ENCODE measurements around the gene BMP6. TPM values are rescaled to one million over a fixed set of nuclear protein-coding genes. Genes with fewer than 3 reads are reported as not detected.

BMP6 gene
- total RNA-seq, 1 donor from 2014 or later = 3.2 TPM

GRCh38 chr6:7912024-7912423, 186.1 kb downstream of the BMP6 start:
- Histone ChIP-seq H3K9me3 (no peaks in the 10 kb centered on the region), H3K27me3 (no peaks in the 10 kb centered on the region), H3K36me3 (no peaks in the 10 kb centered on the region), H3K4me3 (no peak overlapping the region), H3K27ac (no peak overlapping the region), H3K4me1 (peaks cover 21% of the 10 kb centered on the region)
- peak in 1 of 2 donors; percentile 86 for DNase-seq (ENCODE audit: extremely low spot score in 2 of 2)
- intact Hi-C loops (cut with DNase I) = no loop called here
- TF ChIP-seq POLR2A (IDR thresholded peaks at IDR 0.05) (no peak), POLR2AphosphoS5 (IDR thresholded peaks at IDR 0.05; ENCODE audit: insufficient read depth in 1 of 2, low read depth in 1 of 2) (no peak), CTCF (IDR thresholded peaks at IDR 0.05) (no peak)

- no peak overlapping the region for H3K4me3 ChIP-seq
- H3K27ac ChIP-seq = no peak overlapping the region
Measured at GRCh38 chr6:7912736-7913517, 187.0 kb downstream of the BMP6 start.

DNA sequence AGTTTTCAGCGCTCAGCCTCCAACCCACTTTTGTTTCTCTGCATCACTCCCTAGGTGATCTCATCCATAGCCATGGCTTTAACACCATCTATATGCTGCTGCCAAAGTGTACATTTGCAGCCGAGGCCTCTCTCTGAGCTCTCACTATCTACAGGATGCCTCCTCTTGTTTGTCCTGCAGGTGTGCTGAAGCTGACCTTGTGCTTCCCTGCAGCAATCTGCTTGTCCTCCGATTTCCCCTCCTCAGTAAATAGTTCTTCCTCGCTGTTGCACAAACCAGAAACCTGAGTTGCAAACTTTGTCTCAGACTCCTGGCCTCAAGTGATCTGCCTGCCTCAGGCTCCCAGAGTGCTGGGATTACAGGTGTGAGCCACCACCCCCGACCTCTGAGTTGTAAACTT, 188.4 kb downstream of the BMP6 start:
- Histone ChIP-seq H3K27me3 (no peaks in the 10 kb centered on the region), H3K27ac (no peak overlapping the region), H3K9me3 (no peaks in the 10 kb centered on the region), H3K36me3 (no peaks in the 10 kb centered on the region), H3K4me3 (no peak overlapping the region), H3K4me1 (peaks cover 11% of the 10 kb centered on the region)
- intact Hi-C loops (cut with DNase I) = no loop called here
- DNase-seq (ENCODE audit: extremely low spot score in 2 of 2) = peak in 1 of 2 donors; percentile 58
- TF ChIP-seq CTCF (IDR thresholded peaks at IDR 0.05) (no peak), POLR2A (IDR thresholded peaks at IDR 0.05) (no peak), POLR2AphosphoS5 (IDR thresholded peaks at IDR 0.05; ENCODE audit: insufficient read depth in 1 of 2, low read depth in 1 of 2) (no peak)

More at GRCh38 chr6:7912736-7913517, 187.0 kb downstream of the BMP6 start:
- peaks cover 21% of the 10 kb centered on the region for H3K4me1 ChIP-seq
- DNase-seq (ENCODE audit: extremely low spot score in 2 of 2) = peak in 1 of 2 donors; percentile 82
- no peaks in the 10 kb centered on the region for H3K27me3 ChIP-seq
- H3K9me3 ChIP-seq = no peaks in the 10 kb centered on the region
- no peak for TF ChIP-seq POLR2A (IDR thresholded peaks at IDR 0.05)
- no peak for TF ChIP-seq POLR2AphosphoS5 (IDR thresholded peaks at IDR 0.05; ENCODE audit: insufficient read depth in 1 of 2, low read depth in 1 of 2)
- TF ChIP-seq CTCF (IDR thresholded peaks at IDR 0.05) = no peak
- H3K36me3 ChIP-seq = no peaks in the 10 kb centered on the region
- intact Hi-C loops (cut with DNase I) = no loop called here

- DNase-seq (ENCODE audit: extremely low spot score in 2 of 2) = peak in 1 of 2 donors; percentile 87
- no peaks in the 10 kb centered on the region for H3K9me3 ChIP-seq
- no peaks in the 10 kb centered on the region for H3K36me3 ChIP-seq
- H3K4me1 ChIP-seq = peaks cover 6% of the 10 kb centered on the region
- no peak overlapping the region for H3K4me3 ChIP-seq
- no peak overlapping the region for H3K27ac ChIP-seq
- H3K27me3 ChIP-seq = no peaks in the 10 kb centered on the region
- no peak for TF ChIP-seq CTCF (IDR thresholded peaks at IDR 0.05)
- TF ChIP-seq POLR2AphosphoS5 (IDR thresholded peaks at IDR 0.05; ENCODE audit: insufficient read depth in 1 of 2, low read depth in 1 of 2) = peak in 1 of 2 donors; percentile 36
- intact Hi-C loops (cut with DNase I) = no loop called here
Measured at GRCh38 chr6:7914991-7915789, 189.3 kb downstream of the BMP6 start.

Data from vagina (tissue), 2 donors.